Esophagus muscularis mucosa (tissue), 4 donors: ENCODE measurements around the gene MIER3. TPM values are rescaled to one million over a fixed set of nuclear protein-coding genes. Genes with fewer than 3 reads are reported as not detected.

Experiments
- DNase-seq: peaks from one replicate; pipeline ENCODE4 v3.0.0-alpha.2; 2017; ENCODE audit errors: extremely low spot score
- H3K27ac ChIP-seq, 4 donors: fragments of 200-600 bp; sonication (generic); replicated peaks in 1 of 4; 1 replicate in 3 of 4; 2 replicates in 1 of 4; pipeline ENCODE4 v1.5.1; 2016 to 2019; ENCODE audit warnings: mild to moderate bottlenecking in 1 of 4
- H3K27me3 ChIP-seq, 4 donors: fragments of 200-600 bp; sonication (generic); one replicate each; pipeline versions ENCODE4 v1.5.1 to v1.6.0; 2016 to 2019
- H3K36me3 ChIP-seq, 4 donors: fragments of 200-600 bp; sonication (generic); one replicate each; pipeline ENCODE4 v1.5.1; 2016 to 2019
- H3K4me1 ChIP-seq, 4 donors: fragments of 200-600 bp; sonication (generic); one replicate each; pipeline ENCODE4 v1.5.1; 2016 to 2019
- H3K4me3 ChIP-seq, 4 donors: fragments of 200-600 bp; sonication (generic); 1 replicate in 2 of 4; 2 replicates in 2 of 4; pipeline ENCODE4 v1.5.1; 2016 to 2019; ENCODE audit warnings: mild to moderate bottlenecking in 4 of 4, moderate library complexity in 1 of 4
- H3K9me3 ChIP-seq, 4 donors: fragments of 200-600 bp; sonication (generic); 1 replicate in 3 of 4; 2 replicates in 1 of 4; pipeline ENCODE4 v1.5.1; 2016 to 2019
- EP300 ChIP-seq: sonication (generic); formaldehyde crosslinking; IDR thresholded peaks from one replicate; pipeline ENCODE4 v1.6.1; 2017; ENCODE audit warnings: antibody characterized with exemption
- POLR2A ChIP-seq: fragments of 450-650 bp; IDR thresholded peaks from one replicate; pipeline ENCODE4 v1.6.1; 2017; ENCODE audit warnings: antibody characterized with exemption, moderate library complexity, mild to moderate bottlenecking, low read depth
- POLR2AphosphoS5 ChIP-seq, 2 donors: sonication (generic); formaldehyde crosslinking; IDR thresholded peaks; one replicate each; pipeline ENCODE4 v1.6.1; 2017; ENCODE audit warnings: antibody characterized with exemption in 2 of 2
- WGBS: methylation state at CpG from one replicate; pipeline ENCODE4 v1.1.5; 2018; 5-methylcytosine and 5-hydroxymethylcytosine counted together
- intact Hi-C: fragments of 100-400 bp; cut with DNase I; formaldehyde crosslinking; loops from one replicate; pipeline ENCODE4 v1.15.1; 2023
- total RNA-seq, 4 donors: library from RNA; depleted of rRNA; stranded (reverse); fragments of >200 nt; gene quantifications; one replicate each; pipeline versions ENCODE4 v1.1.0 to v1.2.1, GENCODE V29; 2016
- TF ChIP-seq, protein P1 (sequence below), 3 experiments: fragments of 200-600 bp in 2 of 3; fragments of 450-650 bp in 1 of 3; sonication (generic) in 2 of 3; IDR thresholded peaks; one replicate each; pipeline ENCODE4 v1.5.1; 2017 to 2019; ENCODE audit warnings: antibody characterized with exemption in 3 of 3, mild to moderate bottlenecking in 2 of 3, moderate library complexity in 1 of 3

The MIER3 gene
- total RNA-seq, 4 donors from 2014 or later = 11.1 to 16.2 (median 13.0) TPM

- DNase-seq = no peak
- H3K27ac ChIP-seq = no peak overlapping the region
- H3K4me3 ChIP-seq = no peak overlapping the region
- no peaks in the 10 kb centered on the region for H3K27me3 ChIP-seq
- WGBS = 72% methylated on average over 3 of the region's 3 CpGs
- TF ChIP-seq POLR2AphosphoS5 (IDR thresholded peaks at IDR 0.05) (no peak), POLR2A (no peak)
- TF ChIP-seq, protein P1, sequence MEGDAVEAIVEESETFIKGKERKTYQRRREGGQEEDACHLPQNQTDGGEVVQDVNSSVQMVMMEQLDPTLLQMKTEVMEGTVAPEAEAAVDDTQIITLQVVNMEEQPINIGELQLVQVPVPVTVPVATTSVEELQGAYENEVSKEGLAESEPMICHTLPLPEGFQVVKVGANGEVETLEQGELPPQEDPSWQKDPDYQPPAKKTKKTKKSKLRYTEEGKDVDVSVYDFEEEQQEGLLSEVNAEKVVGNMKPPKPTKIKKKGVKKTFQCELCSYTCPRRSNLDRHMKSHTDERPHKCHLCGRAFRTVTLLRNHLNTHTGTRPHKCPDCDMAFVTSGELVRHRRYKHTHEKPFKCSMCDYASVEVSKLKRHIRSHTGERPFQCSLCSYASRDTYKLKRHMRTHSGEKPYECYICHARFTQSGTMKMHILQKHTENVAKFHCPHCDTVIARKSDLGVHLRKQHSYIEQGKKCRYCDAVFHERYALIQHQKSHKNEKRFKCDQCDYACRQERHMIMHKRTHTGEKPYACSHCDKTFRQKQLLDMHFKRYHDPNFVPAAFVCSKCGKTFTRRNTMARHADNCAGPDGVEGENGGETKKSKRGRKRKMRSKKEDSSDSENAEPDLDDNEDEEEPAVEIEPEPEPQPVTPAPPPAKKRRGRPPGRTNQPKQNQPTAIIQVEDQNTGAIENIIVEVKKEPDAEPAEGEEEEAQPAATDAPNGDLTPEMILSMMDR (IDR thresholded peaks at IDR 0.05) = no peak
- no peaks in the 10 kb centered on the region for H3K9me3 ChIP-seq
- H3K4me1 ChIP-seq = peaks cover 0 to 4% (median 0%) of the 10 kb centered on the region in 4 donors
- intact Hi-C loops = no loop called here
- H3K36me3 ChIP-seq = peaks cover 7 to 80% (median 47%) of the 10 kb centered on the region in 4 donors
These were observed 78.9 kb downstream of the MIER3 start for GRCh38 chr5:56873056-56873455.

GRCh38 chr5:56871777-56872176 lies 80.1 kb downstream of the MIER3 start:
- Histone ChIP-seq H3K27ac (no peak overlapping the region), H3K27me3 (no peaks in the 10 kb centered on the region), H3K36me3 (peaks cover 7 to 80% (median 45%) of the 10 kb centered on the region in 4 donors), H3K9me3 (no peaks in the 10 kb centered on the region), H3K4me1 (peaks cover 0 to 4% (median 0%) of the 10 kb centered on the region in 4 donors), H3K4me3 (no peak overlapping the region)
- intact Hi-C loops = no loop called here
- TF ChIP-seq POLR2A = no peak
- TF ChIP-seq, protein P1 (IDR thresholded peaks at IDR 0.05) = no peak
- TF ChIP-seq POLR2AphosphoS5 (IDR thresholded peaks at IDR 0.05) = no peak
- TF ChIP-seq EP300 = no peak
- DNase-seq = no peak
- WGBS = 77% methylated on average over 2 of the region's 2 CpGs

Other genes starting within 250 kb of the MIER3 start
- 10 to 100 TPM in 1 of 4 donors, 1 to 10 TPM in 3; 7.2 to 12.3 (median 8.8) TPM for gene MAP3K1, start 136.6 kb downstream of the MIER3 start, total RNA-seq
- gene SETD9, start 42.5 kb downstream of the MIER3 start, total RNA-seq = 10 to 100 TPM in 3 of 4 donors, 1 to 10 TPM in 1; 5.0 to 20.8 (median 12.2) TPM
- 10 to 100 TPM; 41.8 to 54.0 (median 48.6) TPM for gene GPBP1, start 221.9 kb upstream of the MIER3 start, total RNA-seq